ENCODE data around the gene SAP130. TPM values are rescaled to one million over a fixed set of nuclear protein-coding genes. Genes with fewer than 3 reads are reported as not detected.

The SAP130 gene
- total RNA-seq, 1 donor from 2014 or later = 38.5 TPM

GRCh38 chr2:127953849-127954248 lies 74.0 kb downstream of the SAP130 start:
- no peak overlapping the region for H3K27ac Mint-ChIP-seq
- H3K9me3 Mint-ChIP-seq = no peaks in the 10 kb centered on the region
- DNase-seq (ENCODE audit: low spot score in 2 of 2, unreplicated experiment in 2 of 2) = no peak

GRCh38 chr2:127953128-127953718 lies 74.6 kb downstream of the SAP130 start:
- TF ChIP-seq CTCF (IDR thresholded peaks at IDR 0.05; ENCODE audit: unreplicated experiment) = no peak
- Mint-ChIP-seq H3K27ac (no peak overlapping the region), H3K27me3 (ENCODE audit: low read depth) (no peaks in the 10 kb centered on the region), H3K4me1 (no peaks in the 10 kb centered on the region), H3K9me3 (no peaks in the 10 kb centered on the region), H3K36me3 (peaks cover 31% of the 10 kb centered on the region), H3K4me3 (no peak overlapping the region)
- DNase-seq (ENCODE audit: low spot score in 2 of 2, unreplicated experiment in 2 of 2) = no peak

More at GRCh38 chr2:127953849-127954248, 74.0 kb downstream of the SAP130 start:
- H3K36me3 Mint-ChIP-seq = peaks cover 31% of the 10 kb centered on the region
- no peak for TF ChIP-seq CTCF (IDR thresholded peaks at IDR 0.05; ENCODE audit: unreplicated experiment)
- no peak overlapping the region for H3K4me3 Mint-ChIP-seq
- no peaks in the 10 kb centered on the region for H3K27me3 Mint-ChIP-seq (ENCODE audit: low read depth)
- H3K4me1 Mint-ChIP-seq = no peaks in the 10 kb centered on the region

- no peak for TF ChIP-seq CTCF (IDR thresholded peaks at IDR 0.05; ENCODE audit: unreplicated experiment)
- H3K36me3 Mint-ChIP-seq = peaks cover 39% of the 10 kb centered on the region
- H3K4me3 Mint-ChIP-seq = no peak overlapping the region
- DNase-seq (ENCODE audit: low spot score in 2 of 2, unreplicated experiment in 2 of 2) = no peak
- H3K9me3 Mint-ChIP-seq = no peaks in the 10 kb centered on the region
- H3K27me3 Mint-ChIP-seq (ENCODE audit: low read depth) = no peaks in the 10 kb centered on the region
- no peaks in the 10 kb centered on the region for H3K4me1 Mint-ChIP-seq
- no peak overlapping the region for H3K27ac Mint-ChIP-seq
Measured at GRCh38 chr2:127951026-127951425, 76.8 kb downstream of the SAP130 start.

GRCh38 chr2:127950264-127950663 lies 77.6 kb downstream of the SAP130 start:
- Mint-ChIP-seq H3K9me3 (no peaks in the 10 kb centered on the region), H3K36me3 (peaks cover 44% of the 10 kb centered on the region), H3K4me3 (no peak overlapping the region), H3K4me1 (no peaks in the 10 kb centered on the region), H3K27ac (no peak overlapping the region), H3K27me3 (ENCODE audit: low read depth) (no peaks in the 10 kb centered on the region)
- TF ChIP-seq CTCF (IDR thresholded peaks at IDR 0.05; ENCODE audit: unreplicated experiment) = no peak
- DNase-seq (ENCODE audit: low spot score in 2 of 2, unreplicated experiment in 2 of 2) = no peak

- TF ChIP-seq CTCF (IDR thresholded peaks at IDR 0.05; ENCODE audit: unreplicated experiment) = no peak
- no peaks in the 10 kb centered on the region for H3K4me1 Mint-ChIP-seq
- H3K36me3 Mint-ChIP-seq = peaks cover 64% of the 10 kb centered on the region
- no peak overlapping the region for H3K4me3 Mint-ChIP-seq
- H3K27ac Mint-ChIP-seq = no peak overlapping the region
- no peaks in the 10 kb centered on the region for H3K27me3 Mint-ChIP-seq (ENCODE audit: low read depth)
- DNase-seq (ENCODE audit: low spot score in 2 of 2, unreplicated experiment in 2 of 2) = no peak
- no peaks in the 10 kb centered on the region for H3K9me3 Mint-ChIP-seq
Measured at GRCh38 chr2:127945281-127945680, 82.6 kb downstream of the SAP130 start.

GRCh38 chr2:127943186-127943585 lies 84.7 kb downstream of the SAP130 start:
- no peak for DNase-seq (ENCODE audit: low spot score in 2 of 2, unreplicated experiment in 2 of 2)
- Mint-ChIP-seq H3K36me3 (peaks cover 55% of the 10 kb centered on the region), H3K4me3 (no peak overlapping the region), H3K4me1 (no peaks in the 10 kb centered on the region), H3K27ac (no peak overlapping the region), H3K27me3 (ENCODE audit: low read depth) (no peaks in the 10 kb centered on the region), H3K9me3 (no peaks in the 10 kb centered on the region)
- no peak for TF ChIP-seq CTCF (IDR thresholded peaks at IDR 0.05; ENCODE audit: unreplicated experiment)
